ENCODE data around the gene CAMK2N1.

Gene CAMK2N1

DNA sequence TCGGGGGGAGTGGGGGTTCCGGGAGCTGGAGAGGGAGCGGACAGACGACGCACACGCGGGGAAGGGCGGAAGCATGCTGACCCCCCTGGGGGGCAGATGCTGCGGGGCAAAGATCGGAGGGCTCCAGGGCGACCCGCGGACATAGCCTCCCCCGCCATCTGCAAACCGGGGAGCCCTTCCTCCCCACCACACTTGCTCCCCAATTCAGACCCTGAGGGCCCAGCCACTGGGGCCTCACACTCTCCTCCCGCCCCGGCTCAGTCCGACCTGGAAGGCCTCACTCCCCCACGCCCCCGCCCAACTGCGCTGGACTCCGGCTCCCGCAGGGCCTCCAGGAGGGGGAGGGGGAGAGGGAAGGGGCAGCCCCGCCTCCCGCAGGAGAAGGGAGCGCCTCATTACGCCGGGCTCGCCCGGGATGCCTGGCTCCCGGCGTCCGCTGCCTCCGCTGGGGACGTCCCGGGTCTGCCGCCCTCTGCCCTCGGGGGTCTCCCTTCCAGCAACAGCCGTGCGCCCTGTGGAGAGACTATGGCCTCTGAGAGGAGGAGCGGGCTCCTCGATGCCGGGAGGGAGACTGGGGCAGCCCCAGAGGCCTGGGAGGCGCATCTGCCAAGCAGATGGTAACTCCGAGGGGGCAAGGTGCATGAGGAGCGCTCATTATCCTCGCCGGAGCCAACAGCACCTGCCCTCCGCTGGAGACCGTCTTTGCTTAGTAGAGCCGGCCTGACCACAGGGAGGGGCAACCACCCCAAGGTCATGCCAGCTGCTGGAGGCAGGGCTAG, 636 bp upstream of the CAMK2N1 start:
- peak overlapping the region; percentile 93 for H3K4me3 ChIP-seq (ENCODE audit: low read length)
- TF ChIP-seq, protein P1, sequence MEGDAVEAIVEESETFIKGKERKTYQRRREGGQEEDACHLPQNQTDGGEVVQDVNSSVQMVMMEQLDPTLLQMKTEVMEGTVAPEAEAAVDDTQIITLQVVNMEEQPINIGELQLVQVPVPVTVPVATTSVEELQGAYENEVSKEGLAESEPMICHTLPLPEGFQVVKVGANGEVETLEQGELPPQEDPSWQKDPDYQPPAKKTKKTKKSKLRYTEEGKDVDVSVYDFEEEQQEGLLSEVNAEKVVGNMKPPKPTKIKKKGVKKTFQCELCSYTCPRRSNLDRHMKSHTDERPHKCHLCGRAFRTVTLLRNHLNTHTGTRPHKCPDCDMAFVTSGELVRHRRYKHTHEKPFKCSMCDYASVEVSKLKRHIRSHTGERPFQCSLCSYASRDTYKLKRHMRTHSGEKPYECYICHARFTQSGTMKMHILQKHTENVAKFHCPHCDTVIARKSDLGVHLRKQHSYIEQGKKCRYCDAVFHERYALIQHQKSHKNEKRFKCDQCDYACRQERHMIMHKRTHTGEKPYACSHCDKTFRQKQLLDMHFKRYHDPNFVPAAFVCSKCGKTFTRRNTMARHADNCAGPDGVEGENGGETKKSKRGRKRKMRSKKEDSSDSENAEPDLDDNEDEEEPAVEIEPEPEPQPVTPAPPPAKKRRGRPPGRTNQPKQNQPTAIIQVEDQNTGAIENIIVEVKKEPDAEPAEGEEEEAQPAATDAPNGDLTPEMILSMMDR (IDR thresholded peaks at IDR 0.05; ENCODE audit: low read depth, low read length), result no peak
- no peak for TF ChIP-seq EZH2phosphoT487 (IDR thresholded peaks at IDR 0.05; ENCODE audit: low read depth)
- H4K20me1 ChIP-seq (ENCODE audit: insufficient read depth, low read length), result no peaks in the 10 kb centered on the region
- no peak overlapping the region for H3K27ac ChIP-seq (ENCODE audit: low read length)
- H2AFZ ChIP-seq (ENCODE audit: low read depth, low read length), result peak overlapping the region; percentile 47; the same call in 1 of the 2 replicates
- peak overlapping the region; percentile 77 for H3K4me2 ChIP-seq (ENCODE audit: low read length)
- peak overlapping the region; percentile 85 for H3K9ac ChIP-seq (ENCODE audit: low read length)
- H3K36me3 ChIP-seq (replicated peaks; ENCODE audit: low read depth, low read length), result no peaks in the 10 kb centered on the region
- no peaks in the 10 kb centered on the region for H3K79me2 ChIP-seq (ENCODE audit: low read length)
- H3K9me3 ChIP-seq (ENCODE audit: insufficient read depth, low read length), result no peaks in the 10 kb centered on the region
- peaks cover 21% of the 10 kb centered on the region for H3K27me3 ChIP-seq (ENCODE audit: low read depth, low read length)
- H3K4me1 ChIP-seq (ENCODE audit: low read length), result peaks cover 7% of the 10 kb centered on the region; the same call in 1 of the 2 replicates

DNA sequence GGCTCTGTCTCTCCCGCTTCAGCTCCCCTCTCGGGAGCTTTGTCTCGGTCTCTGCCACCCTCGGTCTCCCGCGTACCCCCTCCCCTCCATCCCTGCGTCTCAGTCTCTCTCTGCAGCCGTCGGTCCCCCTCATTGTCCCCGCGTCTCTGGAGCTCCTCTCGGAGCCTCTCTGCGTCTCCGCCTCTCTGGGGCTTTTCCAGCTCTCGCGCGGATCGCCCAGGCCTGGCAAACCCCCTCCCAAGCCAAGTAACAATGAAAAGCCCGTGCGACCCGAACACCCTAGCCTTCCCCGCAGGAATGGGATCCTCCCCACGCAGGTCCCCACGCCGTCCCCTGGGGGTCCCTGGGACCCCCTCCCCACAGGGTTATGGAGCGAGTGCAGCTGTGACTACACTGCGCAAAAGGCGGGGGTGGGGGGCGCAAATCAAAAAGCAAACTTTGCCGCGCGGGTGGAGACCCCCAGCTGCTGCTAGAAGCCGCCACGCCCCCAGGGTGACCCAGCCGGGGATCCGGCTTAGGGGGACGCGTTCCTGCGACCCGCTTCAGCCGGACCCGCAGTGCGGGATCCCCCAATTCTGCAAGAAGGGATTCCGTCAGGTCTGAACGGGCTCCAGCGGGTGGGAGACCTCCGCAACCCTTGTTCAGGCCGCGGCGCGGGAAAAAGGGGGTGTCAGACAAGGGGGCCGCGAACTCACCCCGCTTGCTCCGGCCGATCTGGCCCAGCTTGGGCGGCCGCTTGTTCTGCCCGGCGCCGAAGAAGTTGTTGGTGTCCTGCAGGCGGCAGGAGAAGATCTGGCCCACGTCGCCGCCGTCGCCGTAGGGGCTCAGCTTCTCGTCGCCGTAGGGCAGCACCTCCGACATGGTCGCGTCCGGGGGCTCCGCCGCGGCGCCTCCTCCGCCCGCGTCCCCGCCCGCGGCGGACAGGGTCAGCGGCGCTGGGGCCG, 1.2 kb downstream of the CAMK2N1 start:
- no peaks in the 10 kb centered on the region for H4K20me1 ChIP-seq (ENCODE audit: insufficient read depth, low read length)
- no peaks in the 10 kb centered on the region for H3K9me3 ChIP-seq (ENCODE audit: insufficient read depth, low read length)
- peaks cover 7% of the 10 kb centered on the region; the same call in 1 of the 2 replicates for H3K4me1 ChIP-seq (ENCODE audit: low read length)
- TF ChIP-seq, protein P1 (IDR thresholded peaks at IDR 0.05; ENCODE audit: low read depth, low read length), result no peak
- no peak for TF ChIP-seq EZH2phosphoT487 (IDR thresholded peaks at IDR 0.05; ENCODE audit: low read depth)
- H3K4me2 ChIP-seq (ENCODE audit: low read length), result peak overlapping the region; percentile 58
- no peaks in the 10 kb centered on the region for H3K79me2 ChIP-seq (ENCODE audit: low read length)
- H3K36me3 ChIP-seq (replicated peaks; ENCODE audit: low read depth, low read length), result no peaks in the 10 kb centered on the region
- peak overlapping the region; percentile 63 for H3K4me3 ChIP-seq (ENCODE audit: low read length)
- H2AFZ ChIP-seq (ENCODE audit: low read depth, low read length), result no peak overlapping the region
- no peak overlapping the region for H3K27ac ChIP-seq (ENCODE audit: low read length)
- no peak overlapping the region for H3K9ac ChIP-seq (ENCODE audit: low read length)
- peaks cover 21% of the 10 kb centered on the region for H3K27me3 ChIP-seq (ENCODE audit: low read depth, low read length)

DNA sequence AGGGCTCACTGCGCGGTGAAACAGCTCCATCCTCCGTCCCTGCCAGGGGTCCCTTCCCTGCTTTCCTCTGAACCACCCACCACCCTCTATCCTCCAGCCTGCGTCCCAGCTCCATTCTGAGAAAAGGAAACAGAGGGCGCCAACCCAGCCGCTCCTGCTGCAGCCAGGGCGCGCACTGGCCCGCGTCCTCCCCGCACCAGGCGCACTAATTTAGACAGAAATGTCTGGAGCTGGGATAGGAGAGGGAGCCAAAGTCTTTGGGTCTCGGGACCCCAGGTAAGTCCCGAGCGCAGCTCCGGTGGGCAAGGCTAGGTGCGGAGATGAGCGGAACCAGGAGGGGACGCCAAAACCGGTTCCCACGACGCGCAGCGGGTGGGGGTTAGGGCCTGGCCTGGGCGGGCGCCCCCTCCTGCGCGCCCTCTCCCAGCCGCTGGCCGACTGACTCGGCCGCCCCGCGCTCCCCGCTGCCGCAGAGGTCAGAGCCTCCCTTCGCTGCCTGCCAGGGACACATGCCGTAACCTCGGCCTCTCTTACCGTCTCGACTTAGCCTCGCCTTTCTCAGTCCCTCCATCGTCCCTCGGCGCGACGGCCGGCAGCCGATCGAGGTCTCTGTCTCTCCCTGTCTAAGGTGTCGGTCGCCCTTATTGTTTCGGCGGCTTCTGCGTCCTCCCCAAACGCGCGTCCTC, 2.0 kb downstream of the CAMK2N1 start:
- Histone ChIP-seq H2AFZ (ENCODE audit: low read depth, low read length) (no peak overlapping the region), H3K4me2 (ENCODE audit: low read length) (no peak overlapping the region), H3K27ac (ENCODE audit: low read length) (no peak overlapping the region), H3K4me1 (ENCODE audit: low read length) (peaks cover 7% of the 10 kb centered on the region; the same call in 1 of the 2 replicates), H3K36me3 (replicated peaks; ENCODE audit: low read depth, low read length) (no peaks in the 10 kb centered on the region), H3K9ac (ENCODE audit: low read length) (no peak overlapping the region), H3K4me3 (ENCODE audit: low read length) (no peak overlapping the region), H3K79me2 (ENCODE audit: low read length) (no peaks in the 10 kb centered on the region), H3K9me3 (ENCODE audit: insufficient read depth, low read length) (no peaks in the 10 kb centered on the region), H4K20me1 (ENCODE audit: insufficient read depth, low read length) (no peaks in the 10 kb centered on the region), H3K27me3 (ENCODE audit: low read depth, low read length) (peaks cover 21% of the 10 kb centered on the region)
- no peak for TF ChIP-seq EZH2phosphoT487 (IDR thresholded peaks at IDR 0.05; ENCODE audit: low read depth)

DNA sequence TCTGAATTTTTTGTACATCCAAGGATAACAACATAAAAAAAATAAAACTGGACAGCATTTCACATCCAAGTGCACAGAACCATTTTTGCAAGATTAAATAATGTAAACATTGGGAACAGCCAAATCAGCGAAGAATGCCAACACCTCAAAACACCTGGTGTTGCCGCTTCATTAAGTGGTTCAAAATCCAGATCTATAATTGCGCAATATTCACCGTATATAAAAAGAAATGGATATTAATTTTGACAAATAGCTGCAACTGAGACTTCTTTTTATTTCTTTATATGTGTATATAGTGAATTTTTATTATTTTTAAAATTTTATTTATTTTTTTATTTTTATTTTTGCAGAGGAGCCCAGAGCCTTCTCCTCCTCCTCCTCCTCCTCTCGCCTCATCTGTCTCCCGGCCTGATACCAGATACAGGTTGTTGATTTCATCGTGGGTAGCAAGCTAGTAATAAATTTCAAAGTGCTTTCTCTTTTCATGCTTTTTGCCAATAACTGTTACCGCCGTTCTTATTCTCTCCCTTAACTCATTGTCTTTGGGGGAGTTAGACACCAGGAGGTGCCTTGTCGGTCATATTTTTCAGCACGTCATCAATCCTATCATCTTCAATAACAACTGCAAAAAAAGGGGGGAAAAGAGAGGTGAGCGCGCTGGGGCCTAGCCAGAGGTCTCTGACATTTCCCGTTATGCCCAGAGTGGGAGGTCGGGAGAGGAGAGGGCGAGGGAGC, 2.7 kb downstream of the CAMK2N1 start:
- H3K4me3 ChIP-seq (ENCODE audit: low read length), result no peak overlapping the region
- no peaks in the 10 kb centered on the region for H3K36me3 ChIP-seq (replicated peaks; ENCODE audit: low read depth, low read length)
- H3K79me2 ChIP-seq (ENCODE audit: low read length), result no peaks in the 10 kb centered on the region
- no peaks in the 10 kb centered on the region for H3K9me3 ChIP-seq (ENCODE audit: insufficient read depth, low read length)
- H3K27ac ChIP-seq (ENCODE audit: low read length), result no peak overlapping the region
- H3K9ac ChIP-seq (ENCODE audit: low read length), result no peak overlapping the region
- H3K4me1 ChIP-seq (ENCODE audit: low read length), result peaks cover 7% of the 10 kb centered on the region; the same call in 1 of the 2 replicates
- H4K20me1 ChIP-seq (ENCODE audit: insufficient read depth, low read length), result no peaks in the 10 kb centered on the region
- peaks cover 18% of the 10 kb centered on the region for H3K27me3 ChIP-seq (ENCODE audit: low read depth, low read length)
- no peak overlapping the region for H3K4me2 ChIP-seq (ENCODE audit: low read length)
- TF ChIP-seq, protein P1 (IDR thresholded peaks at IDR 0.05; ENCODE audit: low read depth, low read length), result no peak
- no peak for TF ChIP-seq EZH2phosphoT487 (IDR thresholded peaks at IDR 0.05; ENCODE audit: low read depth)
- no peak overlapping the region for H2AFZ ChIP-seq (ENCODE audit: low read depth, low read length)

All from OCI-LY3 (cell line).